HG02973 (cell line): ENCODE results near the gene SMAGP.
"Not testable (repeated sequence)": the region's sequence is repeated elsewhere in the genome, so short reads cannot be mapped to it uniquely, and the experiment has no call there.

Experiments used
- ATAC-seq: cut with Tn5 transposase; IDR thresholded peaks from one replicate; pipeline ENCODE4 v1.9.1; 2021; ENCODE audit warnings: moderate library complexity; ENCODE audit not compliant: unreplicated experiment

Gene SMAGP

DNA sequence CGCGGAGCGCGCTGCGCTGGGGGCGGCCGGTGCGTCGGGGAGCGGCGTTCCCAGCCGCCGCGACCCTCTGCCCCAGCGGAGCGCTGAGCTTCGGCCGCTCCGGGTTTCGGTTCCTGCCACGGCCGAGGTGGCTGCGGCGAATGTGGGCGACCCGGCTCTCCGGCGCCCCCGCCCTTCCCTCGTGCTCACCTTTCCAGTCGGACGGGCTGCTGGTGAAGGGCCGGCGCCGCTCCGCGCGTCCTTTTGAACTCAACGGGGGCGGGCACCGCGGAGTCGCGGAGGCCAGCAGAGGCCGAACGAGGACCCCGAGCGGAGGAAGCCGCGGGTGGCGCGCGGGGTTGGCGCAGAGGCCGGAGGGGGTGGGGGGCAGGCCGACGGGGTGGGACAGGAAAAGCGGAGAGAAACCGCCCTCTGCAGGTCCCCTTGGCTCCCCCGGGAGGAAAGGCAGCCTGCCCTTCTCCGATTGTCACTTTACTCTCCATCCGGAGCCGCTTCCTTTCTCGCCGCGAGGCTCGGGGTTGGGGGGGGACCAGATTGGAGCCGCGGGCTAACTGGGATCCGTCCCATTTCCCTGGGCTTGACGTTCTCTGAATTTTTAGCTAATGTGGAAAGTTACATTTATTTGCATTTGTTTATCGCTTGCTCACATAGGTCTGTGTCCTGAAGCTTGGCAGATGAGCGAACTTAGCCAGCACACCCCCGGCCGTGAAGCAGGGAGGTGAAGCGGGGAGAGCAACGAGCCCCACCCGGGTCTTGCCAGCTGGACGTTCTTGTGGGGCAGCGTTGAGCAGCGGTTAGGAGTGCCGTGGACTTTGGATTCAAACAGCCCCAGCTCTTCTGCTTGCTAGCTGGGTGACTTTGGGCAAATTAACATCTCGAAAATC, at the start of gene SMAGP:
TSS of gene SMAGP (minus strand) at position 349 of the 884 bp plus-strand sequence. CDS start 1,137 bp downstream, outside the sequence.
- peak; percentile 55 for ATAC-seq

DNA sequence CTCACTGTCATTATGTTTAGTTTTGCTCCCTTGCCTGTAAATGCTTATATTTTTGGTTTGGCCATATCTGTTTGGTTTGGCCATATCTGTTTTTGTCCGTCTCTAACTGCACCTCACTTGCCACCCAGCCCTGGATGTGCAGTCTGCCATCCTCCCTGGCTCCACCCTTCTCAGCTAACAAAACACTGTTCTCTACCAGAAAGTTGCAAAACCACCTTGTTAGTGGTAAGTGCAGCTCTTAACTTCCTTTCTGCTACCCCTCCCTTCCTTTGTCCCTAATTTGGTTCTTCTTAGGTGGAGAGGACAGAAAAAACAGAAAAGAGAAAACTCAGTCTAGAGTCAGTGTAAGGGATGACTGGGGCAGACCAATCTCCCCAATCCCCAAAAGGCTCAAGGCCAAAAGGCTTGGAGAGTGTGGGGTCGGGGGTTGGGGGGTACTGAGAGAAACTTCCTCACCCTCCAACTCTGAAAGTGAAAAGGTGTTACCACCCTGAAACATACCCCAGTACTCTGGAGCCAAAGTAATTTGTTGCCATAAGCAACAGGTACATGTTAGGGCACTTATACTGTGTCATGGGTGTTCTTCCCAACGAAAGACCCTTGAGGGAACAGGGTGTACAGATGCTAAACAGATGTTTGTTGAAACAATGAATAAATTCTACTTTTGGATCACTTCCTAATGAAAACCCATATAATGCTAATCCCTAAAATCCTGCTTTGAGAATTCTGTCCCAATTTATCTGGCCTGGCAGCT, 48.8 kb upstream of the SMAGP start:
- ATAC-seq: no peak

- ATAC-seq: not testable (repeated sequence)
Observed at GRCh38 chr12:51318057-51318806, 48.0 kb upstream of the SMAGP start.

DNA sequence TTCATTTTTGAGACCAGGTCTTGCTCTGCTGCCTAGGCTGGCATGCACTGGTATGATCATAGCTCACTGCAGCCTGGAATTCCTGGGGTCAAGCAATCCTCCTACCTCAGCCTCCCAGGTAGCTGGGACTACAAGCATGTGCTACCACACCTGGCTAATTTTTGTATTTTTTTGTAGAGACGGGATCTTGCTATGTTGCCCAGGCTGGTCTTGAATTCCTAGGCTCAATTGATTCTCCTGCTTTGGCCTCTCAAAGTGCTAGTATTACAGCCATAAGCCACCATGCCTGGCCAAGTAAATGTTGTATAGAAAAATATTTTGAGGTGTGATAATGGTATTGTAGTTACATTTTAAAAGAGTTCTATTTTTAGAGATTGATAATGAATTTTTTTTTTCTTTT, 41.2 kb upstream of the SMAGP start:
- ATAC-seq: no peak

DNA sequence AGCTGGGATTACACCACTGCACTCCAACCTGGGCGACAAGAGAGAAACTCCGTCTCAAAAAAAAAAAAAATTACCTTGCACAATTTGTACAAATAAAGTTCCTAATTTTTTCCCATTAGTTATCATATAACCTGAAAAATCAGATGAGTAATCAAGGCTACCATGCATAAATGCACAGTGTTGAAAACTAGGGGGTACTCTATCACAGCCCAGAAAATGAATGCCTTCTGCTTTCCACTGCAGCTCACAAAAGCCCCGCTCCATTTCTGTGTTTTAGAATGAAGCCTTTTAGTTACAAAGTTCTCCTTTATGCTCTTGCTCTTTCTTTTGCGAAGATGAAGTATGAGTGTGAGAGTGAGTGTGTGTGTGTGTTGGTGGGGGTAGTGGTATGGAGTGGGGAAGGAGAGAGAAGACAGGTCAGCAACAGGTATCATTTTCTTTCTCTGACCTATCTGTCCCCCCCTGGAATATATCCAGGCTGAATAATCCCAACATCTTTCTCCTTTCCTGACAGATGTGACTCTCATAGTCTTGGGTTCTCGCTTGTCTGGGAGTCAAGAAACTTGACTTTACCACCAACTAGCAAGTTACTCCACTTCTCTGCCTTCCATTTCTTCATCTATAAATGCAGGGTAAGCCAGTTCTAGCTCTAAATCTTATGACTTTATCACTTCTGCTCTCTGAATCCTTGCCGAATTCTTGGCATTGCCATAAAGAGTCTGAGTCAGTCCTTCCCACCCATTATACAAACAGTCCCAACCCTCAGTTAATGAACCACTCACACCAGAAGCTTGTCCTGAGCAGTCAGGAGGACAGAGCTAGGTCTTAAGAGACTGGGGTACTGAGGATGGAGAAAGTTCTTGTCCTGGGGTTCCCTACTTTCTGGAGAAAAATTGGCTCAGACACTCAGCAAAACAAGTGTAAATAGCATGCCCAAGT, 37.7 kb upstream of the SMAGP start:
- ATAC-seq: no peak

DNA sequence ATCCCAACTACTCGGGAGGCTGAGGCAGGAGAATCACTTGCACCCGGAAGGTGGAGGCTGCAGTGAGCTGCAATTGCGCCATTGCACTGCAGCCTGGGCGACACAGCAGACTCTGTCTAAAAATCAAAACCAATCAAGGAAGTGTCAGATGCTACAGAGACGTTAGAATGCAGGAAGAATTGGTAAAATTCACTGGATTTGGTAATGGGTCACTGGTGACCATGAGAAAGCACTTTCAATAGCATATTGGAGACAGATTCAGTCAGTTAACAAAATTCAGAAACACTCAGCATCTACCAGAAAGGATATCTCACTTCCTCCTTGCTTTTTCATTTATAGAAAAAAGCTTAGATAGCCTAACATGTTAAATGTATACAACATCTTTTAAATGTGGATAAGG, 36.3 kb upstream of the SMAGP start:
- ATAC-seq: no peak

DNA sequence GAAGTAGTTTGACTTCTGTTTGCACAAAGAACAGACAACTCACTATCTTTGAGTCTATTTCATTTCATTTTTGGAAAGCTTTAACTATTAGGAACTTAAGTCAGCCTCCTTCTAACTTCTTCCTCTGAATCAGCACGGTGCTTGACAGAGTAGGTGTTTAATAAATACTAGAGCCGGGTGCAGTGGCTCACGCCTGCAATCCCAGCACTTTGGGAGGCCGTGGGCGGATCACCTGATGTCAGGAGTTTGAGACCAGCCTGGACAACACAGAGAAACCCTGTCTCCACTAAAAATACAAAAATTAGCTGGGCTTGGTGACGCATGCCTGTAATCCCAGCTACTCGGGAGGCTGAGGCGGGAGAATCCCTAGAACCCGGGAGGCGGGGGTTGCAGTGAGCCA, 30.6 kb upstream of the SMAGP start:
- not testable (repeated sequence) for ATAC-seq

DNA sequence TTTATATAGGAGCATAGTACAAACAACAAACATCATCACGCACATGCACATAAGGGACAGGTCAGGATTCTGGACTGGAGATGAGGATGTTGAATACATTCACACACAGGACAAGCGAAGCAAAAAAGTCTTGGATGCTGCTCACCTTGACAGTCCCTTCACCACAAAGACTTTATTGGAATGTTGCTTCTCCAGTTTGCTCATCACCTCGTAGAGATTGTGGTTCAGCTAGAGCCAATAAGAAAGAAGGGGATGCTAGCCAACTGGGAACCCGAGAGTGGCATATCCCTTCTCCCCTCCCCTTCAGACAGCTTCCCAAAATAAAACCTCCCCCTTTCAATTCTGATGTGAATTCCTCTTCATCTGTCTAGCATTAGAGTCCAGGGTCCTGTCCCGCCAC, 25.4 kb upstream of the SMAGP start:
- ATAC-seq: no peak

GRCh38 chr12:51294097-51294496, 23.9 kb upstream of the SMAGP start:
- not testable (repeated sequence) for ATAC-seq

DNA sequence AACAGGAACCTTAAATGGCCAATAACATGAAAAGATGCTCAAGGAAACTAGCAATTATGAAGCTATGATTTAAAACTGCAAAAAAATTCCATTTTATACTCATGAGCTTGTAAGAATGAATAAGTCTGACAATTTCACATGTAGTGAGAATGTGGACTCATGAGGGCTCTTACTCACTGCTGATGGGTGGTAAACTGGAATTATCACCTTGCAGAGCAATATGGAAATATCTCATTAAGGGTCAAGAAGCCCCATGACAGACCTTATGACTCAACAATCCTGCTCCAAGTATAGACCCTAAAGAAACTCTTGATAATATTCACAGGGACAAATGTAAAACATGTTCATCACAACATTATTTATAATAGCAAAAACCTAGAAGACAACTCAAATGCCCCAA, 23.5 kb upstream of the SMAGP start:
- ATAC-seq: no peak

GRCh38 chr12:51291603-51292513, 21.6 kb upstream of the SMAGP start:
- ATAC-seq: not testable (repeated sequence)

DNA sequence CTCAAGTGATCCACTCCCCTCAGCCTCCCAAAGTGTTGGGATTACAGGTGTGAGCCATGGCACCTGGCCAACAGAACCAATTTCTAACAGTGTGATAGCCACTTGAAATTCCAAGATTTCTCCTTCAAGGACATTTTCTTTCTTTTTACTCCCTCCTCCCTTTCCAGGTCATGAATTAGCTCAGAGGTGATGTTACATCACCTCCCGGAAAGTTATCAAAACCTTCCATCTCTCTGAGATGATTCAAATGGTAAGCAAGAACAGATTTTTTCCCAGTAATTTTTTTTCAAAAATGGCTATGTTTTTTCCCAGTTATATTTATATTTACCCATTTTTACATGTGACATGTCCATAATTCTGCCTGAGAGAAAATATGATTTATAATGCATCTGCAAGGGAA, 15.6 kb upstream of the SMAGP start:
- no peak for ATAC-seq

DNA sequence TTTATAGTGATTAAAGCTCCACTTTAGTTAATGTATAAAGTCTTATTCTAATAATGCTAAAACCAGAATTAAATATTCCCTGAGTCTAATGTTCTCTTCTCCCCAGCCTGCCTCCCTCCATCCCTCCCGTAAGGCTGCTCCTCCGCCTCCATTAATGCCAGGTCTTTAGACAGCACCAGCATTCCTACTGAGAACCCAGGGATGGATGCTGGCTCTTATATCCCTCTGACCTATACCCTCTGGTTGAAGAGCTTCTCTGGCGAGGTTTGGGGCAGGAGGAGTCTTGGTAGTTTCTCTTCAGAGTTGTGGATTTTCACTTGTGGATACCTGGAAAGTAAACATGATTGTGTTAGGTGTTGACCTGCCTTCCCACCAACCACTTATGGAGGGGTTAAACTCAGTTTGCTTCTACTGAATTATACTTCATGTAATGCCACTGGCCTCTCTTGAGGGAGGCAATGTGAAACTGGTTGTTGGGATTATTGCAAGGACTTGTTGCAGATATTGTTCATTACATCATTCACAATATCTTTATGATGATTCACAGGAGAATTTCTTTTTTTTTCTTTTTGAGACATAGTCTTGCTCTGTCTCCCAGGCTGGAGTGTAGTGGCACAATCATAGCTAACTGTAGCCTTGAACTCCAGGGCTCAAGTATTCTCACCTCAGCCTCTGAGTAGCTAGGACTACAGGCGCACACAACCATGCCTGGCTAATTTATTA, 11.1 kb upstream of the SMAGP start:
- ATAC-seq: no peak

GRCh38 chr12:51275088-51275487, 4.9 kb upstream of the SMAGP start:
- no peak for ATAC-seq

DNA sequence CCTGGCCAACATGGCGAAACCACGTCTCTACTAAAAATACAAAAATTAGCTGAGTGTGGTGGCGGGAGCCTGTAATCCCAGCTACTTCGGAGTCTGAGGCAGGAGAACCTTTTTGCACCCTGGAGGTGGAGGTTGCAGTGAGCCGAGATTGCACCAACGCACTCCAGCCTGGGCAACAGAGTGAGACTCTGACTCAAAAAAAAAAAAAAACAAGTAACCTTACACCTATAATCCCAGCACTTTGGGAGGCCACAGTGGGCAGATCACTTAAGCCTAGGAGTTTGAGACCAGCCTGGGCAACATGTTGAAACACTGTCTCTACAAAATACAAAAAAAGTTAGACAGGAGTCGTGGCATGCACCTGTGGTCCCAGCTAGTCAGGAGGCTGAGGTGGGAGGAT, 2.6 kb upstream of the SMAGP start:
- ATAC-seq: not testable (repeated sequence)

- ATAC-seq: no peak
Observed at GRCh38 chr12:51270951-51271518, 820 bp upstream of the SMAGP start.

DNA sequence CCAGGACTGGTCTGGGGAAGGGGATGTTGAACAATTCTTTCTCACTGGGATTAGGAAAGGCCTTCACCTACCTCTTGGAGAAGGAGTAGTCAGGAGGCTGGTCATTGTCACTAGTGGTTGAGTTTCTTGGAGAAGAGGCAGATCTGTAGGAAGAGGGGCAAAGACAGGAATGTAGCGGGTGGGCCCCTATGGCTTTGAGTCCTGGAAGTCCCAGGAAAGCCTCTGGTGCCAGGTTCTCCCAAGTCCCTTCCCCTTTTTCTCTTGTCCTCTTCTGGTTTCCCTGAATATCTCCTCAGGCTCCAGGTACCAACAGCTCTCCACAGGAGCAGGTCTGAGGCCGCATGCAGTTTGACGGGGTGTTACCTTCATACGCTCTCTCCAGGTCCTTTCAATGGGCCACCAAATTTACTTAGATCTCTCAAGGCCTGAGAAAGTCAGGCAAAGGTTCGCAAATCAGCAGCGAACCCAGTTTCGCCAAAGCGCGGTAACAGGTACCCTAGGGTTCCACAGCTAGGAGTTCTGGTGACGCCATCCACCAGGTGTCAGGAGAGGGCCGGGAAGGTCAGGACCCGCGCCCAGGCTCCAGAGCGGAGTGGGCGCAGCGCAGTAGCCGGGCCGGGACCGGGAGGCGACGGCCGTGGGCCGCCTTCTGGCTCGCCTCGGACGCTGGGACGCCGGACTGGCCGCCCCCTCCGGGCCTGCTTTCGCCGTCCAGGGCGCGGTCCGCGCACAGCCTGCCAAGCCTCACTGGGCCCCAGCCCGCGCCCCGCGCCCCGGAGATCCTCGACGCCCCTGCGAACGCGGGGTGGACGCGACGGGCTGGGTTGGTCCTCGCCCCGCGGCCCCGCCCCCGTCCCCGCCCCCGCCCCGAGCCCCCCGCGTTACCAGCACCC, 795 bp downstream of the SMAGP start:
- no peak for ATAC-seq
